ENCODE measurements around the gene HOXC12.

- TF ChIP-seq, protein P1, sequence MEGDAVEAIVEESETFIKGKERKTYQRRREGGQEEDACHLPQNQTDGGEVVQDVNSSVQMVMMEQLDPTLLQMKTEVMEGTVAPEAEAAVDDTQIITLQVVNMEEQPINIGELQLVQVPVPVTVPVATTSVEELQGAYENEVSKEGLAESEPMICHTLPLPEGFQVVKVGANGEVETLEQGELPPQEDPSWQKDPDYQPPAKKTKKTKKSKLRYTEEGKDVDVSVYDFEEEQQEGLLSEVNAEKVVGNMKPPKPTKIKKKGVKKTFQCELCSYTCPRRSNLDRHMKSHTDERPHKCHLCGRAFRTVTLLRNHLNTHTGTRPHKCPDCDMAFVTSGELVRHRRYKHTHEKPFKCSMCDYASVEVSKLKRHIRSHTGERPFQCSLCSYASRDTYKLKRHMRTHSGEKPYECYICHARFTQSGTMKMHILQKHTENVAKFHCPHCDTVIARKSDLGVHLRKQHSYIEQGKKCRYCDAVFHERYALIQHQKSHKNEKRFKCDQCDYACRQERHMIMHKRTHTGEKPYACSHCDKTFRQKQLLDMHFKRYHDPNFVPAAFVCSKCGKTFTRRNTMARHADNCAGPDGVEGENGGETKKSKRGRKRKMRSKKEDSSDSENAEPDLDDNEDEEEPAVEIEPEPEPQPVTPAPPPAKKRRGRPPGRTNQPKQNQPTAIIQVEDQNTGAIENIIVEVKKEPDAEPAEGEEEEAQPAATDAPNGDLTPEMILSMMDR (IDR thresholded peaks at IDR 0.05): no peak
- no peak for TF ChIP-seq USF1 (CRISPR knock-in tag; IDR thresholded peaks at IDR 0.05)
- no peak for TF ChIP-seq ZNF512 (CRISPR knock-in tag; IDR thresholded peaks at IDR 0.05; ENCODE audit: borderline replicate concordance)
- TF ChIP-seq, protein P2, sequence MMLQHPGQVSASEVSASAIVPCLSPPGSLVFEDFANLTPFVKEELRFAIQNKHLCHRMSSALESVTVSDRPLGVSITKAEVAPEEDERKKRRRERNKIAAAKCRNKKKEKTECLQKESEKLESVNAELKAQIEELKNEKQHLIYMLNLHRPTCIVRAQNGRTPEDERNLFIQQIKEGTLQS (CRISPR knock-in tag; conservative IDR thresholded peaks at IDR 0.05): no peak
- TF ChIP-seq IRF2 (CRISPR knock-in tag; IDR thresholded peaks at IDR 0.05; ENCODE audit: borderline replicate concordance, low read depth): no peak
- TF ChIP-seq, protein P3, sequence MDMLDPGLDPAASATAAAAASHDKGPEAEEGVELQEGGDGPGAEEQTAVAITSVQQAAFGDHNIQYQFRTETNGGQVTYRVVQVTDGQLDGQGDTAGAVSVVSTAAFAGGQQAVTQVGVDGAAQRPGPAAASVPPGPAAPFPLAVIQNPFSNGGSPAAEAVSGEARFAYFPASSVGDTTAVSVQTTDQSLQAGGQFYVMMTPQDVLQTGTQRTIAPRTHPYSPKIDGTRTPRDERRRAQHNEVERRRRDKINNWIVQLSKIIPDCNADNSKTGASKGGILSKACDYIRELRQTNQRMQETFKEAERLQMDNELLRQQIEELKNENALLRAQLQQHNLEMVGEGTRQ (CRISPR knock-in tag; IDR thresholded peaks at IDR 0.05): no peak
- no peak for TF ChIP-seq FOXJ3 (CRISPR knock-in tag; IDR thresholded peaks at IDR 0.05; ENCODE audit: borderline replicate concordance)
- TF ChIP-seq MLX (CRISPR knock-in tag; IDR thresholded peaks at IDR 0.05): no peak
- TF ChIP-seq, protein P4, sequence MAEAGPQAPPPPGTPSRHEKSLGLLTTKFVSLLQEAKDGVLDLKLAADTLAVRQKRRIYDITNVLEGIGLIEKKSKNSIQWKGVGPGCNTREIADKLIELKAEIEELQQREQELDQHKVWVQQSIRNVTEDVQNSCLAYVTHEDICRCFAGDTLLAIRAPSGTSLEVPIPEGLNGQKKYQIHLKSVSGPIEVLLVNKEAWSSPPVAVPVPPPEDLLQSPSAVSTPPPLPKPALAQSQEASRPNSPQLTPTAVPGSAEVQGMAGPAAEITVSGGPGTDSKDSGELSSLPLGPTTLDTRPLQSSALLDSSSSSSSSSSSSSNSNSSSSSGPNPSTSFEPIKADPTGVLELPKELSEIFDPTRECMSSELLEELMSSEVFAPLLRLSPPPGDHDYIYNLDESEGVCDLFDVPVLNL (CRISPR knock-in tag; IDR thresholded peaks at IDR 0.05; ENCODE audit: borderline replicate concordance, low read depth): no peak
- TF ChIP-seq ATF6 (CRISPR knock-in tag; IDR thresholded peaks at IDR 0.05): no peak
Measured at GRCh38 chr12:53964315-53964713, 9.6 kb downstream of the HOXC12 start.

All from WTC11 (cell line).